ENCODE results near the gene TNFRSF19. TPM values are rescaled to one million over a fixed set of nuclear protein-coding genes. Genes with fewer than 3 reads are reported as not detected.

TNFRSF19 gene
- total RNA-seq, 2 experiments from 2014 or later, result 0.06 to 0.08 TPM

GRCh38 chr13:23557733-23558132 is 12.5 kb upstream of the TNFRSF19 start:
- Mint-ChIP-seq H3K36me3 (no peaks in the 10 kb centered on the region), H3K4me3 (no peak overlapping the region), H3K27ac (no peak overlapping the region), H3K27me3 (peaks cover 10% of the 10 kb centered on the region), H3K4me1 (no peaks in the 10 kb centered on the region), H3K9me3 (no peaks in the 10 kb centered on the region)
- DNase-seq, result no peak

GRCh38 chr13:23558675-23559536 is 11.3 kb upstream of the TNFRSF19 start:
- Mint-ChIP-seq H3K9me3 (no peaks in the 10 kb centered on the region), H3K4me1 (no peaks in the 10 kb centered on the region), H3K27me3 (peaks cover 18% of the 10 kb centered on the region), H3K27ac (no peak overlapping the region), H3K36me3 (no peaks in the 10 kb centered on the region), H3K4me3 (no peak overlapping the region)
- no peak for DNase-seq

GRCh38 chr13:23560571-23561089 is 9.6 kb upstream of the TNFRSF19 start:
- H3K4me1 Mint-ChIP-seq, result no peaks in the 10 kb centered on the region
- no peaks in the 10 kb centered on the region for H3K36me3 Mint-ChIP-seq
- no peak overlapping the region for H3K27ac Mint-ChIP-seq
- DNase-seq, result no peak
- no peaks in the 10 kb centered on the region for H3K9me3 Mint-ChIP-seq
- H3K27me3 Mint-ChIP-seq, result peaks cover 11% of the 10 kb centered on the region
- no peak overlapping the region for H3K4me3 Mint-ChIP-seq

GRCh38 chr13:23561261-23561660 is 9.0 kb upstream of the TNFRSF19 start:
- no peak for DNase-seq
- Mint-ChIP-seq H3K27ac (no peak overlapping the region), H3K4me1 (no peaks in the 10 kb centered on the region), H3K36me3 (no peaks in the 10 kb centered on the region), H3K4me3 (no peak overlapping the region), H3K27me3 (peaks cover 16% of the 10 kb centered on the region), H3K9me3 (no peaks in the 10 kb centered on the region)

GRCh38 chr13:23563085-23563845 is 6.9 kb upstream of the TNFRSF19 start:
- peaks cover 26% of the 10 kb centered on the region for H3K27me3 Mint-ChIP-seq
- no peaks in the 10 kb centered on the region for H3K9me3 Mint-ChIP-seq
- no peak overlapping the region for H3K4me3 Mint-ChIP-seq
- no peaks in the 10 kb centered on the region for H3K36me3 Mint-ChIP-seq
- H3K27ac Mint-ChIP-seq, result no peak overlapping the region
- DNase-seq, result no peak
- no peaks in the 10 kb centered on the region for H3K4me1 Mint-ChIP-seq

- peaks cover 5% of the 10 kb centered on the region for H3K4me1 Mint-ChIP-seq
These were observed 2.2 kb upstream of the TNFRSF19 start for GRCh38 chr13:23567906-23568460.

GRCh38 chr13:23570921-23571315 is 706 bp downstream of the TNFRSF19 start:
- Mint-ChIP-seq H3K27ac (no peak overlapping the region), H3K4me1 (peaks cover 10% of the 10 kb centered on the region), H3K9me3 (no peaks in the 10 kb centered on the region), H3K36me3 (no peaks in the 10 kb centered on the region), H3K4me3 (no peak overlapping the region), H3K27me3 (peaks cover 68% of the 10 kb centered on the region)
- DNase-seq, result no peak

More at GRCh38 chr13:23567906-23568460, 2.2 kb upstream of the TNFRSF19 start:
- Mint-ChIP-seq H3K27ac (no peak overlapping the region), H3K27me3 (peaks cover 64% of the 10 kb centered on the region), H3K36me3 (no peaks in the 10 kb centered on the region), H3K4me3 (no peak overlapping the region), H3K9me3 (no peaks in the 10 kb centered on the region)
- DNase-seq, result no peak

- no peaks in the 10 kb centered on the region for H3K9me3 Mint-ChIP-seq
- H3K27me3 Mint-ChIP-seq, result peaks cover 69% of the 10 kb centered on the region
- no peak overlapping the region for H3K4me3 Mint-ChIP-seq
- no peak overlapping the region for H3K27ac Mint-ChIP-seq
- H3K4me1 Mint-ChIP-seq, result peaks cover 10% of the 10 kb centered on the region
- DNase-seq, result no peak
- H3K36me3 Mint-ChIP-seq, result no peaks in the 10 kb centered on the region
These were observed 1.2 kb downstream of the TNFRSF19 start for GRCh38 chr13:23571431-23571830.

- H3K27me3 Mint-ChIP-seq, result peaks cover 78% of the 10 kb centered on the region
- no peak overlapping the region for H3K27ac Mint-ChIP-seq
- peaks cover 10% of the 10 kb centered on the region for H3K4me1 Mint-ChIP-seq
- DNase-seq, result no peak
- no peaks in the 10 kb centered on the region for H3K9me3 Mint-ChIP-seq
- H3K4me3 Mint-ChIP-seq, result no peak overlapping the region
- H3K36me3 Mint-ChIP-seq, result no peaks in the 10 kb centered on the region
These were observed 2.6 kb downstream of the TNFRSF19 start for GRCh38 chr13:23572836-23573235.

GRCh38 chr13:23574421-23575145 is 4.4 kb downstream of the TNFRSF19 start:
- H3K36me3 Mint-ChIP-seq, result no peaks in the 10 kb centered on the region
- H3K4me3 Mint-ChIP-seq, result no peak overlapping the region
- H3K4me1 Mint-ChIP-seq, result peaks cover 14% of the 10 kb centered on the region
- DNase-seq, result no peak
- H3K27ac Mint-ChIP-seq, result no peak overlapping the region
- peaks cover 66% of the 10 kb centered on the region for H3K27me3 Mint-ChIP-seq
- no peaks in the 10 kb centered on the region for H3K9me3 Mint-ChIP-seq

- Mint-ChIP-seq H3K27ac (no peak overlapping the region), H3K9me3 (no peaks in the 10 kb centered on the region), H3K36me3 (no peaks in the 10 kb centered on the region), H3K4me1 (peaks cover 18% of the 10 kb centered on the region), H3K27me3 (peaks cover 64% of the 10 kb centered on the region), H3K4me3 (no peak overlapping the region)
- no peak for DNase-seq
These were observed 5.4 kb downstream of the TNFRSF19 start for GRCh38 chr13:23575632-23576031.

- H3K27ac Mint-ChIP-seq, result no peak overlapping the region
- peaks cover 17% of the 10 kb centered on the region for H3K4me1 Mint-ChIP-seq
- H3K36me3 Mint-ChIP-seq, result no peaks in the 10 kb centered on the region
- no peaks in the 10 kb centered on the region for H3K9me3 Mint-ChIP-seq
- DNase-seq, result peak; percentile 75
- peaks cover 58% of the 10 kb centered on the region for H3K27me3 Mint-ChIP-seq
- H3K4me3 Mint-ChIP-seq, result peak overlapping the region; percentile 67
These were observed 8.3 kb downstream of the TNFRSF19 start for GRCh38 chr13:23578411-23579071.

- peaks cover 61% of the 10 kb centered on the region for H3K27me3 Mint-ChIP-seq
- peaks cover 17% of the 10 kb centered on the region for H3K4me1 Mint-ChIP-seq
- DNase-seq, result peak; percentile 92
- peak overlapping the region; percentile 67 for H3K4me3 Mint-ChIP-seq
- no peaks in the 10 kb centered on the region for H3K36me3 Mint-ChIP-seq
- no peak overlapping the region for H3K27ac Mint-ChIP-seq
- H3K9me3 Mint-ChIP-seq, result no peaks in the 10 kb centered on the region
These were observed 9.1 kb downstream of the TNFRSF19 start for GRCh38 chr13:23579072-23579895.

Data from activated naive CD8-positive, alpha-beta T cell treated with anti-CD3 and anti-CD28 coated beads for 36 hours (primary cell).